ENCODE measurements around the gene PAN3. TPM values are rescaled to one million over a fixed set of nuclear protein-coding genes. Genes with fewer than 3 reads are reported as not detected.
A peak's percentile ranks its signal among the peaks of the same experiment; 100 is the strongest.

Gene PAN3
- total RNA-seq, 2 experiments from 2014 or later, result 26.6 to 27.3 TPM

DNA sequence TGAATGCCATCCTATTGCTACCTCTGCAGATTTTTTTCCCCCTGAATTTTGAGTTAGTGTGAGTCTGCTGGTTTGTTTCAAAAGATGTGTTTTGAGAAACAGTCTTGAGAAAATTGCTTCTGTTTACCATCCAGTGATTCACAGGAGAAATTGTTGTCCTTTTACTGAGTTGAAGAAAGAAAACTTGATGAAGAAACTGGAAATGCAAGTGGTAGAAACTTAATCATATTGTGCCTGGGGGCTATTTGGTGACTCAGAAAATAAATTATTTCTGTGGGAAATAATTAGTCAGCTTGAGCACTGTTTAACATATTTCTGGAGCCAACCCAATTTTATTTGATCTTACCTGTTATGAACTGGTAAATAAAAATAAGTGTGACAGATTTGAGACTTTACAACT, 35.4 kb downstream of the PAN3 start:
- no peak for DNase-seq
- Mint-ChIP-seq H3K4me1 (peaks cover 29% of the 10 kb centered on the region), H3K4me3 (no peak overlapping the region), H3K36me3 (ENCODE audit: low read depth) (peaks cover 21% of the 10 kb centered on the region), H3K27me3 (no peaks in the 10 kb centered on the region), H3K9me3 (ENCODE audit: low read depth) (no peaks in the 10 kb centered on the region), H3K27ac (no peak overlapping the region)
- ATAC-seq, result peak; percentile 49
- intact Hi-C loops (cut with DNase I, micrococcal nuclease), result no loop called here
- POLR2A ChIA-PET, result no interaction called here
- CTCF ChIA-PET, result interaction anchor here (0.7 kb wide), 1 partner anchor 52 kb away, joined by 5 read pairs; no protein-coding TSS in a partner anchor

DNA sequence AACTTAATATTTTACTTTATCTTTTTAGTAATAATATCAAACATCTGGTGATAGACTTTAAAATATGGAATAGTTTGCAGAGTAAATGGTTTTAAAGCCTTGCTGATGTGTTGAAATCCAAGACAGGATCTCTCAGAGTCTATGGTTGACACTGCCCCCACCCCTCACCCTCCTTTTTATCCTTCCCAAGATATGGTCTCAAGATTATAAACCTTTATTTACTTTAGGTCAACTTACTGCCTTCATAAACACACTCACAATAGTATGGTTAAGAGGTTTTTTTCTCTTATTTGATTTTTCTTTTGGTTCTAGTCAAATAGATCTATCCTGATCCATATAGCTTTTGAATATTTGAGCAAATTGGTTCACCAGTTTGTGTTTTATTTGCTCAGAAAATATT, 39.0 kb downstream of the PAN3 start:
- ATAC-seq, result no peak
- POLR2A ChIA-PET, result no interaction called here

GRCh38 chr13:28177877-28178276, 39.5 kb downstream of the PAN3 start:
- Mint-ChIP-seq H3K27ac (no peak overlapping the region), H3K9me3 (ENCODE audit: low read depth) (no peaks in the 10 kb centered on the region), H3K36me3 (ENCODE audit: low read depth) (peaks cover 18% of the 10 kb centered on the region), H3K4me1 (peaks cover 28% of the 10 kb centered on the region), H3K27me3 (no peaks in the 10 kb centered on the region), H3K4me3 (no peak overlapping the region)
- ATAC-seq (no peak), DNase-seq (no peak)
- intact Hi-C loops (cut with DNase I, micrococcal nuclease), result no loop called here
- ChIA-PET POLR2A (no interaction called here), CTCF (no interaction called here)

More for the DNA sequence above, 39.0 kb downstream of the PAN3 start:
- peaks cover 18% of the 10 kb centered on the region for H3K36me3 Mint-ChIP-seq (ENCODE audit: low read depth)
- no peak overlapping the region for H3K27ac Mint-ChIP-seq
- intact Hi-C loops (cut with DNase I, micrococcal nuclease), result no loop called here
- CTCF ChIA-PET, result no interaction called here
- no peak overlapping the region for H3K4me3 Mint-ChIP-seq
- no peak for DNase-seq
- H3K9me3 Mint-ChIP-seq (ENCODE audit: low read depth), result no peaks in the 10 kb centered on the region
- H3K27me3 Mint-ChIP-seq, result no peaks in the 10 kb centered on the region
- H3K4me1 Mint-ChIP-seq, result peaks cover 30% of the 10 kb centered on the region

DNA sequence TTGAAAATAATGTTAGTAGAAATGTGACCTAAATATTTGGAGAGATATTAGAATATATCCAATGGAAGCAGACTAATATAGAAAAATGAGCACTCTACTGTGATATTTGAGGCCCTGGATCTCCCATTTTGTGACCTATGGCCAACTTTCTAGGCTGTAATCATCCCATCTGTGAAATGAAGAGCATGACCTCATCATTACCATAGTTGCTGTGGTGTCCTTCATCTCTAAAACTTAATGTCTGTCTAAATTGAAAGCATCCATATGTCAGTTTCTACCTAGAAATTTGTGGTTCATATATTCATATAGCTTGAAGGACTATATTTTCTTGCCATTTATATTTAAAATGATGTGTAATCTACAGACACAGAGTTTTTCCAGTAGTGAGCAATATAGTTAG, 41.6 kb downstream of the PAN3 start:
- Mint-ChIP-seq H3K27ac (peak overlapping the region; percentile 5), H3K27me3 (no peaks in the 10 kb centered on the region)
- POLR2A ChIA-PET, result no interaction called here

DNA sequence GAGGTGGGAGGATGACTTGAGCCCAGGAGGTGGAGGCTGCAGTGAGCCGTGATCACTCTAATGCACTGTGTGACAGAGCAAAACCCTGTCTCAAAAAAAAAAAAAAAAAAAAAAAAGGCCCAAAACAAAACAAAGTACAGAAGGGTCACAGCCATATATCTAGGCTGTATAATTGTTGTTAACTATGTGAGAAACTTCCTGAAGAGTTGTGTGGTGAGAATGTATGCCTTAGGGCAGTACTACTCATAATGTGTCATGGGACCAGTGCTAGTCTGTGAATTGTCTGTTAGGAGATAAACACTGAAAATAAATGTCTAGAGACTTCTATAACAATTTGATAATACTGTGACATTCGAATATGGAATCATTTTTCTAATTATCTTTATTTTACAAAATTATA, 43.1 kb downstream of the PAN3 start:
- ATAC-seq (peak; percentile 47), DNase-seq (no peak)
- Mint-ChIP-seq H3K4me1 (peaks cover 36% of the 10 kb centered on the region), H3K36me3 (ENCODE audit: low read depth) (peaks cover 19% of the 10 kb centered on the region), H3K27ac (no peak overlapping the region), H3K4me3 (no peak overlapping the region), H3K27me3 (no peaks in the 10 kb centered on the region), H3K9me3 (ENCODE audit: low read depth) (no peaks in the 10 kb centered on the region)
- intact Hi-C loops (cut with DNase I, micrococcal nuclease), result no loop called here
- CTCF ChIA-PET, result no interaction called here
- POLR2A ChIA-PET, result no interaction called here

More for the DNA sequence above, 41.6 kb downstream of the PAN3 start:
- Mint-ChIP-seq H3K36me3 (ENCODE audit: low read depth) (peaks cover 19% of the 10 kb centered on the region), H3K4me3 (no peak overlapping the region), H3K4me1 (peaks cover 33% of the 10 kb centered on the region), H3K9me3 (ENCODE audit: low read depth) (no peaks in the 10 kb centered on the region)
- intact Hi-C loops (cut with DNase I, micrococcal nuclease), result no loop called here
- ATAC-seq, result peak; percentile 42
- no peak for DNase-seq
- CTCF ChIA-PET, result interaction anchor here (0.6 kb wide), 1 partner anchor 298 kb away, joined by 3 read pairs; no protein-coding TSS in a partner anchor

GRCh38 chr13:28185256-28185655, 46.9 kb downstream of the PAN3 start:
- Mint-ChIP-seq H3K9me3 (ENCODE audit: low read depth) (no peaks in the 10 kb centered on the region), H3K27me3 (no peaks in the 10 kb centered on the region), H3K36me3 (ENCODE audit: low read depth) (peaks cover 19% of the 10 kb centered on the region), H3K4me3 (no peak overlapping the region), H3K4me1 (peaks cover 36% of the 10 kb centered on the region), H3K27ac (no peak overlapping the region)
- ATAC-seq (no peak), DNase-seq (no peak)
- intact Hi-C loops (cut with DNase I, micrococcal nuclease), result no loop called here
- ChIA-PET POLR2A (no interaction called here), CTCF (interaction anchor here (0.6 to 1.1 kb wide), 2 partner anchors 11 to 224 kb away, joined by 3 to 5 read pairs; no protein-coding TSS in a partner anchor)

GRCh38 chr13:28199089-28199488, 60.7 kb downstream of the PAN3 start:
- intact Hi-C loops (cut with DNase I, micrococcal nuclease), result no loop called here
- Mint-ChIP-seq H3K27ac (no peak overlapping the region), H3K36me3 (ENCODE audit: low read depth) (peaks cover 28% of the 10 kb centered on the region), H3K9me3 (ENCODE audit: low read depth) (no peaks in the 10 kb centered on the region), H3K4me3 (no peak overlapping the region), H3K27me3 (no peaks in the 10 kb centered on the region), H3K4me1 (peaks cover 9% of the 10 kb centered on the region)
- no peak for ATAC-seq
- ChIA-PET POLR2A (no interaction called here), CTCF (interaction anchor here (0.9 to 1.5 kb wide), 3 partner anchors 9 to 56 kb away, joined by 3 to 5 read pairs (median 3); no protein-coding TSS in a partner anchor)
- no peak for DNase-seq

GRCh38 chr13:28204043-28204442, 65.7 kb downstream of the PAN3 start:
- Mint-ChIP-seq H3K4me1 (peaks cover 37% of the 10 kb centered on the region), H3K27ac (no peak overlapping the region), H3K4me3 (no peak overlapping the region), H3K27me3 (no peaks in the 10 kb centered on the region), H3K9me3 (ENCODE audit: low read depth) (no peaks in the 10 kb centered on the region), H3K36me3 (ENCODE audit: low read depth) (peaks cover 35% of the 10 kb centered on the region)
- no peak for ATAC-seq
- intact Hi-C loops (cut with DNase I, micrococcal nuclease), result loop anchor here in 1 of 2 experiments (2.0 kb wide), 2 partner anchors 57 to 65 kb away; no protein-coding TSS in a partner anchor
- ChIA-PET CTCF (interaction anchor here (1.2 kb wide), 1 partner anchor 13 kb away, joined by 4 read pairs; no protein-coding TSS in a partner anchor), POLR2A (no interaction called here)
- no peak for DNase-seq

DNA sequence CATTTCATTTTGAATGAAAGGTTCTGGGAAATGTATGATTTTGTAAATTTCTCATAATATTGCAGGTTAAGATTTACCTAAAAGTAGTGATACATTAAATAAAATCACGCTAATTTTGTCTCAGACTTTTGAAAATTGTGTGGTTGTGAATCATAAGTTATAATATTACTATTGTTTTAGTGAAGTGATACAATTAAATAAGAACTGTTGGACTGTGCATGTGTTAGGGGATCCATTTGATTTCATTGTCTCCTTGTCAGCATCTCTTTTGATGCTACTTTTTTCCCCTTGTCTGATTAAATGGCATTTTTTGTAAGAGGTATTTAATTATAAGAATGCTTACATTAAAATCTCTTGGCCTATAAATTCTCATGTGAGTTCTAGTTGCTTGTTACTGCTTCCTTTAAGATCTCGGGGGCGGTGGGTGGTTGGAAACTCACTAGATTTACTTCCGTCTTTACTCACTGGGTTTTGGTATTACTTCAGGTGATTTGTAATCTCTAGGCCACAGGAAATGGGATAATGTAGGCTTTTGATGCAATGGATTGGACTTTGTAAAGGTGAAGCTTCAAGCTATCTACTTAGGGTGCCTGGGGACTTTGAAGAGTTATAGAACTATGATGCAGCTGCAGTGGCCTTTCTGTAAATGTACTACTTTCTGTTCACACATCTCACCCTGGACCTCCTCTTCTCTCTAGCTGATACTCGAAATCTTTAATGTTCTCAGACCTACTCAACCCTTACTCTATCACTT, 66.5 kb downstream of the PAN3 start:
- Mint-ChIP-seq H3K36me3 (ENCODE audit: low read depth) (peaks cover 39% of the 10 kb centered on the region), H3K4me3 (no peak overlapping the region), H3K27me3 (no peaks in the 10 kb centered on the region), H3K27ac (peak overlapping the region; percentile 59), H3K4me1 (peaks cover 37% of the 10 kb centered on the region), H3K9me3 (ENCODE audit: low read depth) (no peaks in the 10 kb centered on the region)
- POLR2A ChIA-PET, result interaction anchor here (0.6 to 0.8 kb wide), 3 partner anchors 49 to 555 kb away, joined by 3 to 5 read pairs (median 5); no protein-coding TSS in a partner anchor
- CTCF ChIA-PET, result no interaction called here
- ATAC-seq, result peak; percentile 95
- intact Hi-C loops (cut with DNase I, micrococcal nuclease), result loop anchor here (1.0 to 5.0 kb wide), 5 partner anchors 58 to 68 kb away; partner anchors contain the start of gene PAN3 (in 1 of the 2)
- DNase-seq, result peak; percentile 81

- peaks cover 13% of the 10 kb centered on the region for H3K36me3 Mint-ChIP-seq (ENCODE audit: low read depth)
- POLR2A ChIA-PET, result no interaction called here
These were observed 80.3 kb downstream of the PAN3 start for GRCh38 chr13:28218679-28219078.

DNA sequence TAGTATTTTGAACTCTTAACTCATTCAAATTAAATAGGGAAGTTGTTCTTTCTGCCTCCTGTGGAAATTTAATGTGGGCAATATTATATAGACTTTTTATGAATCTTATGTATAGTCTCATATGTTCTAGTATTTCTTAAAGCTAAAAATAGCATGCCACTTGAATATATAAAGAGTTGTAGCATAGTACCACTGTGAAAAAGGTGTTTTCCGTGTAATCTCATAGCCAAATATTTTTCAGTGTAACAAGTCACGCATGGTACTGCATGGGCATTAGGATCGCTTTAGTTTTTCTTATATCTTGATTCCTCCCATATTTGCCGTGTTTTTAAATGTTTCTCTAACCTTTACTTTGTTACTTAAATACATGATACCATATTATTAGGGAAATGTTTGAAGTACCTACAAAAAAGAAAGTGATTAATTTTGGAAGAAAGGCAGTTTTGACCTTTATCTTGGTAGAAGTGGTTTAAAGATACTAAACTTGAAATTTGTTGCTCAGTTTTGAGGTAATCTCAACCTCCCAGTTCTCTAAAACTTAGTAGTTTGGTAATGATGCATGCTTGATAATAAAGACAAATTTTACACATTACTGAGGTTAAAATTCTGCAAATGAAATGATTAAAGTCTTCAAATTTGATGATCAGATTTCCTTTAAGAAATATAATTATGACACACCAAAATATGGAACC, 81.2 kb downstream of the PAN3 start:
- Mint-ChIP-seq H3K4me3 (no peak overlapping the region), H3K27me3 (no peaks in the 10 kb centered on the region), H3K9me3 (ENCODE audit: low read depth) (no peaks in the 10 kb centered on the region), H3K36me3 (ENCODE audit: low read depth) (peaks cover 10% of the 10 kb centered on the region), H3K4me1 (peaks cover 12% of the 10 kb centered on the region), H3K27ac (no peak overlapping the region)
- intact Hi-C loops (cut with DNase I, micrococcal nuclease), result no loop called here
- CTCF ChIA-PET, result no interaction called here
- DNase-seq (no peak), ATAC-seq (no peak)
- POLR2A ChIA-PET, result interaction anchor here (0.8 kb wide), 1 partner anchor 581 kb away, joined by 4 read pairs; no protein-coding TSS in a partner anchor

More at GRCh38 chr13:28218679-28219078, 80.3 kb downstream of the PAN3 start:
- ATAC-seq, result no peak
- CTCF ChIA-PET, result no interaction called here
- no peak overlapping the region for H3K27ac Mint-ChIP-seq
- H3K4me1 Mint-ChIP-seq, result peaks cover 12% of the 10 kb centered on the region
- intact Hi-C loops (cut with DNase I, micrococcal nuclease), result no loop called here
- H3K27me3 Mint-ChIP-seq, result no peaks in the 10 kb centered on the region
- DNase-seq, result no peak
- H3K9me3 Mint-ChIP-seq (ENCODE audit: low read depth), result no peaks in the 10 kb centered on the region
- H3K4me3 Mint-ChIP-seq, result no peak overlapping the region

GRCh38 chr13:28220166-28220565, 81.8 kb downstream of the PAN3 start:
- Mint-ChIP-seq H3K9me3 (ENCODE audit: low read depth) (no peaks in the 10 kb centered on the region), H3K36me3 (ENCODE audit: low read depth) (peaks cover 9% of the 10 kb centered on the region), H3K4me3 (no peak overlapping the region), H3K4me1 (peaks cover 12% of the 10 kb centered on the region), H3K27ac (no peak overlapping the region), H3K27me3 (no peaks in the 10 kb centered on the region)
- POLR2A ChIA-PET, result no interaction called here
- DNase-seq, result no peak
- intact Hi-C loops (cut with DNase I, micrococcal nuclease), result no loop called here
- CTCF ChIA-PET, result no interaction called here
- no peak for ATAC-seq
